OCI-LY3 (cell line): ENCODE results near the gene GRID1.

Experiments
- H2AFZ ChIP-seq: fragments of 200-600, 300-600 bp; shearing (Covaris generic); 2 replicates; pipeline ENCODE4 v1.6.0; 2014; ENCODE audit warnings: antibody characterized with exemption, low read depth, low read length
- H3K27ac ChIP-seq: fragments of 200-600, 300-600 bp; sonication (generic); 2 replicates; pipeline ENCODE4 v1.5.1; 2014; ENCODE audit warnings: mild to moderate bottlenecking, low read length, moderate library complexity, mixed read lengths
- H3K27me3 ChIP-seq: fragments of 200-600, 300-600 bp; sonication (generic); 2 replicates; pipeline ENCODE4 v1.6.1; 2014; ENCODE audit warnings: low read depth, low read length, mixed read lengths
- H3K36me3 ChIP-seq: fragments of 200-600, 300-600 bp; sonication (generic); replicated peaks from 2 replicates; pipeline ENCODE3; 2014; ENCODE audit warnings: low read depth, low read length, mixed read lengths
- H3K4me1 ChIP-seq: fragments of 300-600, 200-600 bp; sonication (generic); 2 replicates; pipeline ENCODE4 v1.6.1; 2014; ENCODE audit warnings: low read length, mixed read lengths
- H3K4me2 ChIP-seq: fragments of 200-600, 300-600 bp; sonication (generic); 2 replicates; pipeline ENCODE4 v1.6.1; 2014; ENCODE audit warnings: low read length, mixed read lengths
- H3K4me3 ChIP-seq: fragments of 300-600, 200-600 bp; sonication (generic); 2 replicates; pipeline ENCODE4 v1.5.1; 2014; ENCODE audit warnings: antibody characterized with exemption, mild to moderate bottlenecking, low read length, moderate library complexity
- H3K79me2 ChIP-seq: fragments of 300-600, 200-600 bp; shearing (Covaris generic); 2 replicates; pipeline ENCODE4 v1.6.1; 2014; ENCODE audit warnings: mild to moderate bottlenecking, low read length, mixed read lengths
- H3K9ac ChIP-seq: fragments of 300-600, 200-600 bp; shearing (Covaris generic); 2 replicates; pipeline ENCODE4 v1.6.0; 2014; ENCODE audit warnings: mild to moderate bottlenecking, low read length, moderate library complexity
- H3K9me3 ChIP-seq: fragments of 200-600, 300-600 bp; shearing (Covaris generic); 2 replicates; pipeline ENCODE4 v1.6.1; 2014; ENCODE audit warnings: low read length, mixed read lengths; ENCODE audit not compliant: insufficient read depth
- H4K20me1 ChIP-seq: fragments of 200-600, 300-600 bp; sonication (generic); 2 replicates; pipeline ENCODE4 v1.6.1; 2016; ENCODE audit warnings: low read length, mixed read lengths; ENCODE audit not compliant: insufficient read depth
- CTCF ChIP-seq: fragments of 200-600, 300-600 bp; sonication (generic); IDR thresholded peaks from 2 replicates; pipeline ENCODE4 v1.5.1; 2014; ENCODE audit warnings: antibody characterized with exemption, low read length, low read depth
- EZH2phosphoT487 ChIP-seq: fragments of 200-600 bp; shearing (Covaris generic); IDR thresholded peaks from 2 replicates; pipeline ENCODE4 v1.6.1; 2018; ENCODE audit warnings: antibody characterized with exemption, mixed run types, low read depth

GRID1 gene

GRCh38 chr10:85651497-85651882 lies 715.1 kb downstream of the GRID1 start:
- Histone ChIP-seq H3K4me3 (no peak overlapping the region), H4K20me1 (no peaks in the 10 kb centered on the region), H3K79me2 (no peaks in the 10 kb centered on the region), H2AFZ (no peak overlapping the region), H3K9me3 (no peaks in the 10 kb centered on the region), H3K9ac (no peak overlapping the region), H3K27me3 (no peaks in the 10 kb centered on the region), H3K27ac (no peak overlapping the region), H3K36me3 (no peaks in the 10 kb centered on the region), H3K4me1 (no peaks in the 10 kb centered on the region), H3K4me2 (no peak overlapping the region)
- TF ChIP-seq CTCF (no peak), EZH2phosphoT487 (no peak)

- Histone ChIP-seq H3K79me2 (no peaks in the 10 kb centered on the region), H3K9me3 (no peaks in the 10 kb centered on the region), H2AFZ (no peak overlapping the region), H3K36me3 (no peaks in the 10 kb centered on the region), H3K4me3 (no peak overlapping the region), H4K20me1 (no peaks in the 10 kb centered on the region), H3K4me2 (no peak overlapping the region), H3K4me1 (no peaks in the 10 kb centered on the region), H3K9ac (no peak overlapping the region), H3K27me3 (no peaks in the 10 kb centered on the region), H3K27ac (no peak overlapping the region)
- TF ChIP-seq EZH2phosphoT487 = no peak
- TF ChIP-seq CTCF = no peak
These were observed 715.7 kb downstream of the GRID1 start for GRCh38 chr10:85650791-85651496.

- Histone ChIP-seq H3K4me3 (no peak overlapping the region), H3K27ac (no peak overlapping the region), H3K4me1 (no peaks in the 10 kb centered on the region)
These were observed 717.1 kb downstream of the GRID1 start for GRCh38 chr10:85649461-85649860.

GRCh38 chr10:85648279-85648754 lies 718.3 kb downstream of the GRID1 start:
- H4K20me1 ChIP-seq = no peaks in the 10 kb centered on the region
- H3K4me3 ChIP-seq = no peak overlapping the region
- H2AFZ ChIP-seq = no peak overlapping the region
- H3K9ac ChIP-seq = no peak overlapping the region
- H3K27ac ChIP-seq = no peak overlapping the region
- H3K4me2 ChIP-seq = no peak overlapping the region
- no peaks in the 10 kb centered on the region for H3K4me1 ChIP-seq
- H3K9me3 ChIP-seq = no peaks in the 10 kb centered on the region
- no peaks in the 10 kb centered on the region for H3K79me2 ChIP-seq
- no peaks in the 10 kb centered on the region for H3K27me3 ChIP-seq
- H3K36me3 ChIP-seq = no peaks in the 10 kb centered on the region
- TF ChIP-seq CTCF = no peak
- no peak for TF ChIP-seq EZH2phosphoT487

More at GRCh38 chr10:85649461-85649860, 717.1 kb downstream of the GRID1 start:
- H3K9ac ChIP-seq = no peak overlapping the region
- no peaks in the 10 kb centered on the region for H4K20me1 ChIP-seq
- no peaks in the 10 kb centered on the region for H3K79me2 ChIP-seq
- H3K36me3 ChIP-seq = no peaks in the 10 kb centered on the region
- no peak overlapping the region for H3K4me2 ChIP-seq
- no peaks in the 10 kb centered on the region for H3K27me3 ChIP-seq
- TF ChIP-seq CTCF = no peak
- TF ChIP-seq EZH2phosphoT487 = no peak
- no peaks in the 10 kb centered on the region for H3K9me3 ChIP-seq
- H2AFZ ChIP-seq = no peak overlapping the region
